AG09309 (cell line): ENCODE results near the gene SELENOH.

Experiments used
- DNase-seq: peaks from one replicate; pipeline ENCODE4 v3.0.0-alpha.2; 2010; ENCODE audit warnings: low read depth
- H3K4me3 ChIP-seq: 2 replicates; pipeline ENCODE4 v1.5.1; 2011; ENCODE audit warnings: mild to moderate bottlenecking, low read depth, low read length, moderate library complexity; ENCODE audit not compliant: control insufficient read depth
- CTCF ChIP-seq: IDR thresholded peaks from 2 replicates; pipeline ENCODE4 v1.5.1; 2011; ENCODE audit warnings: mild to moderate bottlenecking, low read depth, low read length, inconsistent platforms; ENCODE audit not compliant: insufficient read depth, control insufficient read depth; ENCODE audit errors: missing control alignments

The SELENOH gene

GRCh38 chr11:57728829-57729228 lies 12.5 kb upstream of the SELENOH start:
- H3K4me3 ChIP-seq = no peak overlapping the region
- no peak for TF ChIP-seq CTCF
- DNase-seq = no peak

- no peak for TF ChIP-seq CTCF
Observed at GRCh38 chr11:57729479-57729878, 11.8 kb upstream of the SELENOH start.

GRCh38 chr11:57732661-57733060 lies 8.6 kb upstream of the SELENOH start:
- H3K4me3 ChIP-seq = no peak overlapping the region
- TF ChIP-seq CTCF = no peak
- no peak for DNase-seq

More at GRCh38 chr11:57729479-57729878, 11.8 kb upstream of the SELENOH start:
- H3K4me3 ChIP-seq = no peak overlapping the region
- DNase-seq = no peak

GRCh38 chr11:57735619-57736298 lies 5.5 kb upstream of the SELENOH start:
- DNase-seq = no peak
- H3K4me3 ChIP-seq = no peak overlapping the region
- TF ChIP-seq CTCF = no peak

DNA sequence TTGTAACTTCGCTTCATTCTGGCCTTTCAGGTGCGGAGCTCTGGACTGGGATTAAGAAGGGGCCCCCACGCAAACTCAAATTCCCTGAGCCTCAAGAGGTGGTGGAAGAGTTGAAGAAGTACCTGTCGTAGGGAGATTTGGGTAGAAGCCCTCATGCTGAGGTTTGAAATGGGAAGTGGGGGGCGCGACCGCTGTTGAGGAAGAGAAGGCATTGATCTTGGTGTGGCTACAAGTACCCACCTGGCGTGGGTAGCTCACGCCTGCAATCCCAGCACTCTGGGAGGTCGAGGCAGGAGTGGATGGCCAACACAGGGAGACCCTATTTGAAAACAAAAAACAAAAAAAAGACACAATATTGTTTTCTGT lies 779 bp downstream of the SELENOH start:
- DNase-seq = no peak
- peak overlapping the region; percentile 68 for H3K4me3 ChIP-seq
- no peak for TF ChIP-seq CTCF

- DNase-seq = no peak
- H3K4me3 ChIP-seq = no peak overlapping the region
- TF ChIP-seq CTCF = no peak
Observed at GRCh38 chr11:57744357-57744756, 3.1 kb downstream of the SELENOH start.
